Colonic mucosa (tissue), 4 donors: Measurements from ENCODE around the gene MAMSTR. TPM values are rescaled to one million over a fixed set of nuclear protein-coding genes. Genes with fewer than 3 reads are reported as not detected.

Source experiments
- DNase-seq: peaks from one replicate; pipeline ENCODE4 v3.0.0-alpha.2; 2020
- H3K27ac ChIP-seq: fragments of 200-600 bp; one replicate; pipeline ENCODE4 v1.8.0; 2021
- H3K27me3 ChIP-seq: fragments of 200-600 bp; one replicate; pipeline ENCODE4 v1.8.0; 2021
- H3K36me3 ChIP-seq: fragments of 200-600 bp; one replicate; pipeline ENCODE4 v1.8.0; 2021
- H3K4me1 ChIP-seq: fragments of 200-600 bp; one replicate; pipeline ENCODE4 v1.8.0; 2021; ENCODE audit warnings: mild to moderate bottlenecking
- H3K4me3 ChIP-seq: fragments of 200-600 bp; one replicate; pipeline ENCODE4 v1.8.0; 2021
- H3K9ac ChIP-seq, 2 donors: one replicate each; pipeline ENCODE4 v1.7.0; 2013; ENCODE audit warnings: control low read depth in 2 of 2, low read depth in 2 of 2, low read length in 2 of 2
- H3K9me3 ChIP-seq: fragments of 200-600 bp; one replicate; pipeline ENCODE4 v1.8.0; 2021
- intact Hi-C: fragments of 100-400 bp; cut with DNase I; formaldehyde crosslinking; loops from one replicate; pipeline ENCODE4 v1.14.1; 2022
- total RNA-seq, 2 donors: library from RNA; stranded (reverse); fragmentation: NEBNext Ultra II Directional in 1 of 2; extraction: Animal tissue kit (Norgen Biotek cat#: 25700) in 1 of 2; gene quantifications; one replicate each; pipeline ENCODE4 v1.2.1, GENCODE V29; 2021
- TF ChIP-seq, protein P1 (sequence below): fragments of 200-600 bp; IDR thresholded peaks from one replicate; pipeline ENCODE4 v1.8.0; 2022; ENCODE audit warnings: antibody characterized with exemption, mild to moderate bottlenecking
- donor health status: healthy.
- donor health status: DM: no; HTN: no; CAD: no.
- donor health status: DM: no; HTN: no; CAD: no.

Gene MAMSTR
- total RNA-seq, 2 donors from 2014 or later, result 0.35 to 1.2 TPM

DNA sequence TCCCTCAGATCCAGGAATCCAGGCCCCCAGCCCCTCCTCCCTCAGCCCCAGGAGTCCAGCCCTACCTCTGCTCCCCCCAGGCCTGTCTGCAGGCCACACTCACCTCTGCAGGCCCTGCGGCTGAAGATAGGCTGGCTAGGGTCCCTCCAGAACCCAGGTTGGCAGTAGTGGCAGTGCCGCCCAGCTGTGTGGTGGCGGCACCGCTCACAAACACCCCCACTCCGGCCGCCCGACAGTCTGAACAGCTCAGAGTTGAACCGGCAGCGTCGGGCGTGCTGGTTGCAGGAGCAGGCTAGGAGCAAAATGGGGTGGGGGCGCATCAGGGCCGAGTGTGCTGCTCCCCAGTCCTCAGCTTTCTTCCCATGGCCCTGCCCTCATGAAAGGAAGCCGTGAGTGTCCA, 55.0 kb downstream of the MAMSTR start:
- Histone ChIP-seq H3K36me3 (no peaks in the 10 kb centered on the region), H3K27me3 (no peaks in the 10 kb centered on the region), H3K27ac (no peak overlapping the region), H3K9me3 (no peaks in the 10 kb centered on the region), H3K9ac (no peak overlapping the region), H3K4me1 (no peaks in the 10 kb centered on the region), H3K4me3 (no peak overlapping the region)
- TF ChIP-seq, protein P1, sequence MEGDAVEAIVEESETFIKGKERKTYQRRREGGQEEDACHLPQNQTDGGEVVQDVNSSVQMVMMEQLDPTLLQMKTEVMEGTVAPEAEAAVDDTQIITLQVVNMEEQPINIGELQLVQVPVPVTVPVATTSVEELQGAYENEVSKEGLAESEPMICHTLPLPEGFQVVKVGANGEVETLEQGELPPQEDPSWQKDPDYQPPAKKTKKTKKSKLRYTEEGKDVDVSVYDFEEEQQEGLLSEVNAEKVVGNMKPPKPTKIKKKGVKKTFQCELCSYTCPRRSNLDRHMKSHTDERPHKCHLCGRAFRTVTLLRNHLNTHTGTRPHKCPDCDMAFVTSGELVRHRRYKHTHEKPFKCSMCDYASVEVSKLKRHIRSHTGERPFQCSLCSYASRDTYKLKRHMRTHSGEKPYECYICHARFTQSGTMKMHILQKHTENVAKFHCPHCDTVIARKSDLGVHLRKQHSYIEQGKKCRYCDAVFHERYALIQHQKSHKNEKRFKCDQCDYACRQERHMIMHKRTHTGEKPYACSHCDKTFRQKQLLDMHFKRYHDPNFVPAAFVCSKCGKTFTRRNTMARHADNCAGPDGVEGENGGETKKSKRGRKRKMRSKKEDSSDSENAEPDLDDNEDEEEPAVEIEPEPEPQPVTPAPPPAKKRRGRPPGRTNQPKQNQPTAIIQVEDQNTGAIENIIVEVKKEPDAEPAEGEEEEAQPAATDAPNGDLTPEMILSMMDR, result no peak
- intact Hi-C loops, result no loop called here
- no peak for DNase-seq

DNA sequence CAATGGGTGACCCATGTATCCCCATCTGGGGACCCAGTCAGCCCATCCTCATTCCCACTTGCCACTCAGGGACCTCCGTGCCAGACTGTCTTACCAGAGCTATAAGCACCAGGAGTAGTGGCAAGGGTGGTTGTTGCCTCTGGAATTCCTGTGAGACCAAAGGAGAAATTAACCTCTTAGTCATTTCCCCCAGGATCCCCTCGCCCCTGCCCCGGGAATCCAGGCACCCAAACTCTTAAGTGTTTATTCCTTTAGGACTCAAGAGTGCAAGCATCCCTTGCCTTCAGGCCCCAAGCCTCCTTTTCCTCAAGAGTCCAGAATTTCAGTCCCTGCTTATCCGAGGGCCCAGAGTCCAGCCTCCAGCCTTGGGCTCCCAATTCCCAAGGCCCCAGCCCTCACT, 55.9 kb downstream of the MAMSTR start:
- Histone ChIP-seq H3K27me3 (no peaks in the 10 kb centered on the region), H3K36me3 (no peaks in the 10 kb centered on the region), H3K9me3 (no peaks in the 10 kb centered on the region), H3K4me1 (no peaks in the 10 kb centered on the region), H3K4me3 (no peak overlapping the region), H3K9ac (no peak overlapping the region), H3K27ac (no peak overlapping the region)
- DNase-seq, result no peak
- intact Hi-C loops, result no loop called here
- TF ChIP-seq, protein P1, result no peak

Other genes starting within 250 kb of the MAMSTR start
- gene LMTK3, start 207.9 kb downstream of the MAMSTR start, total RNA-seq, result 1 to 10 TPM; 1.7 to 3.1 TPM
- 1 to 10 TPM; 1.4 to 7.7 TPM for gene SULT2B1, start 167.6 kb downstream of the MAMSTR start, total RNA-seq
- under 1 TPM in 1 of 2 donors, not detected in 1; 0.27 TPM for gene SPACA4, start 113.0 kb downstream of the MAMSTR start, total RNA-seq
- 100 to 1,000 TPM; 150 to 198 TPM for gene FAM83E, start 104.6 kb downstream of the MAMSTR start, total RNA-seq
- gene RPL18, start 100.5 kb downstream of the MAMSTR start, total RNA-seq, result 1,000 to 10,000 TPM; 1,499 to 1,736 TPM
- gene SPHK2, start 100.2 kb downstream of the MAMSTR start, total RNA-seq, result 10 to 100 TPM; 36.2 to 48.4 TPM
- gene DBP, start 82.3 kb downstream of the MAMSTR start, total RNA-seq, result 1 to 10 TPM; 4.7 to 8.9 TPM
- gene CA11, start 73.5 kb downstream of the MAMSTR start, total RNA-seq, result 1 to 10 TPM; 1.4 to 2.7 TPM
- gene NTN5, start 46.7 kb downstream of the MAMSTR start, total RNA-seq, result under 1 TPM in 1 of 2 donors, not detected in 1; 0.32 TPM
- 100 to 1,000 TPM; 125 to 141 TPM for gene FUT2, start 23.8 kb downstream of the MAMSTR start, total RNA-seq
- gene RASIP1, start 20.9 kb upstream of the MAMSTR start, total RNA-seq, result 1 to 10 TPM; 2.2 to 4.8 TPM
- gene IZUMO1, start 27.2 kb upstream of the MAMSTR start, total RNA-seq, result not detected
- under 1 TPM; 0.59 to 0.80 TPM for gene FUT1, start 32.9 kb upstream of the MAMSTR start, total RNA-seq
- not detected for gene FGF21, start 35.8 kb upstream of the MAMSTR start, total RNA-seq
- 10 to 100 TPM; 74.8 to 85.5 TPM for gene BCAT2, start 91.3 kb upstream of the MAMSTR start, total RNA-seq
- 1 to 10 TPM in 1 of 2 donors, under 1 TPM in 1; 0.79 to 2.8 TPM for gene HSD17B14, start 116.8 kb upstream of the MAMSTR start, total RNA-seq
- 1 to 10 TPM; 5.6 to 6.6 TPM for gene PLEKHA4, start 148.9 kb upstream of the MAMSTR start, total RNA-seq
- gene PPP1R15A, start 152.7 kb upstream of the MAMSTR start, total RNA-seq, result 10 to 100 TPM; 23.9 to 33.3 TPM
- gene TULP2, start 179.0 kb upstream of the MAMSTR start, total RNA-seq, result not detected
- gene NUCB1, start 180.6 kb upstream of the MAMSTR start, total RNA-seq, result 100 to 1,000 TPM; 180 to 184 TPM
- gene DHDH, start 214.0 kb upstream of the MAMSTR start, total RNA-seq, result 1 to 10 TPM in 1 of 2 donors, not detected in 1; 1.5 TPM
- gene BAX, start 235.2 kb upstream of the MAMSTR start, total RNA-seq, result 100 to 1,000 TPM; 144 to 223 TPM
- gene FTL, start 245.6 kb upstream of the MAMSTR start, total RNA-seq, result 1,000 to 10,000 TPM; 1,463 to 1,600 TPM